ENCODE measurements around the gene G3BP2. TPM values are rescaled to one million over a fixed set of nuclear protein-coding genes. Genes with fewer than 3 reads are reported as not detected.
"Not testable (repeated sequence)": the region's sequence is repeated elsewhere in the genome, so short reads cannot be mapped to it uniquely, and the experiment has no call there.

G3BP2 gene
- total and polyA plus RNA-seq, 12 donors = 10.6 to 119 (median 87.1) TPM

GRCh38 chr4:75698963-75699228 is 25.7 kb upstream of the G3BP2 start:
- intact Hi-C loops (cut with DNase I) = no loop called here
- ATAC-seq (no peak), DNase-seq (no peak)
- H3K4me1 ChIP-seq = peaks cover 0 to 16% (median 0%) of the 10 kb centered on the region in 9 donors
- no peaks in the 10 kb centered on the region for H3K9me3 ChIP-seq
- H3K27me3 ChIP-seq = no peaks in the 10 kb centered on the region
- H3K4me3 ChIP-seq = no peak overlapping the region
- no peak for TF ChIP-seq CTCF (IDR thresholded peaks at IDR 0.05)
- 76 to 88% methylated on average over 2 of the region's 2 CpGs for WGBS, 2 donors
- peak overlapping the region in 1 of 10 donors; percentile 82 for H3K27ac ChIP-seq
- H3K36me3 ChIP-seq = peaks cover 0 to 13% (median 0%) of the 10 kb centered on the region in 9 donors

- DNase-seq (no peak), ATAC-seq (peak in 1 of 8 donors; percentile 42)
- H3K36me3 ChIP-seq = peaks cover 0 to 17% (median 0%) of the 10 kb centered on the region in 9 donors
- TF ChIP-seq CTCF (IDR thresholded peaks at IDR 0.05) = no peak
- WGBS, 2 donors = 69 to 80% methylated on average over 6 of the region's 6 CpGs
- H3K27ac ChIP-seq = peak overlapping the region in 2 of 10 donors; percentile 10 to 82
- no peaks in the 10 kb centered on the region for H3K9me3 ChIP-seq
- no peaks in the 10 kb centered on the region for H3K27me3 ChIP-seq
- peaks cover 0 to 16% (median 0%) of the 10 kb centered on the region in 9 donors for H3K4me1 ChIP-seq
- no peak overlapping the region for H3K4me3 ChIP-seq
- intact Hi-C loops (cut with DNase I) = no loop called here
Observed at GRCh38 chr4:75698162-75698962, 25.2 kb upstream of the G3BP2 start.

- peak in 7 of 8 donors; percentile 46 to 89 (median 82) for ATAC-seq
- Histone ChIP-seq H3K27me3 (no peaks in the 10 kb centered on the region), H3K36me3 (peaks cover 0 to 17% (median 0%) of the 10 kb centered on the region in 9 donors), H3K4me1 (peaks cover 0 to 16% (median 0%) of the 10 kb centered on the region in 9 donors), H3K4me3 (no peak overlapping the region), H3K27ac (peak overlapping the region in 7 of 10 donors; percentile 40 to 83 (median 56)), H3K9me3 (no peaks in the 10 kb centered on the region)
- intact Hi-C loops (cut with DNase I) = no loop called here
- no peak for TF ChIP-seq CTCF (IDR thresholded peaks at IDR 0.05)
- no peak for DNase-seq
- 73 to 83% methylated on average over 3 of the region's 3 CpGs for WGBS, 2 donors
Observed at GRCh38 chr4:75696581-75696980, 23.4 kb upstream of the G3BP2 start.

- peak; percentile 55 to 95 (median 88) for ATAC-seq
Observed at GRCh38 chr4:75696071-75696470, 22.9 kb upstream of the G3BP2 start.

GRCh38 chr4:75692066-75692465 is 18.9 kb upstream of the G3BP2 start:
- ATAC-seq; intact Hi-C loops (cut with DNase I); H3K9me3 ChIP-seq; DNase-seq; H3K4me3 ChIP-seq; H3K27me3 ChIP-seq; H3K27ac ChIP-seq: not testable (repeated sequence)
- WGBS, 2 donors = 98 to 99% methylated on average over 5 of the region's 5 CpGs
- Histone ChIP-seq H3K4me1 (peaks cover 0 to 16% (median 0%) of the 10 kb centered on the region in 9 donors), H3K36me3 (peaks cover 0 to 17% (median 0%) of the 10 kb centered on the region in 9 donors)

More at GRCh38 chr4:75696071-75696470, 22.9 kb upstream of the G3BP2 start:
- Histone ChIP-seq H3K9me3 (no peaks in the 10 kb centered on the region), H3K4me1 (peaks cover 0 to 16% (median 0%) of the 10 kb centered on the region in 9 donors), H3K27me3 (no peaks in the 10 kb centered on the region), H3K36me3 (peaks cover 0 to 17% (median 0%) of the 10 kb centered on the region in 9 donors), H3K4me3 (no peak overlapping the region), H3K27ac (peak overlapping the region in 7 of 10 donors; percentile 40 to 83 (median 56))
- TF ChIP-seq CTCF (IDR thresholded peaks at IDR 0.05) = no peak
- 37 to 50% methylated on average over 3 of the region's 3 CpGs for WGBS, 2 donors
- DNase-seq = no peak
- intact Hi-C loops (cut with DNase I) = no loop called here

GRCh38 chr4:75687125-75687524 is 13.9 kb upstream of the G3BP2 start:
- H3K4me3 ChIP-seq; H3K9me3 ChIP-seq; H3K27ac ChIP-seq; ATAC-seq; H3K36me3 ChIP-seq; DNase-seq; H3K27me3 ChIP-seq; H3K4me1 ChIP-seq; intact Hi-C loops (cut with DNase I): not testable (repeated sequence)
- 88 to 100% methylated on average over 1 of the region's 1 CpG for WGBS, 2 donors

Data from heart right ventricle (tissue), 16 donors.